Measurements from ENCODE around the gene SERPINB4.

SERPINB4 gene

DNA sequence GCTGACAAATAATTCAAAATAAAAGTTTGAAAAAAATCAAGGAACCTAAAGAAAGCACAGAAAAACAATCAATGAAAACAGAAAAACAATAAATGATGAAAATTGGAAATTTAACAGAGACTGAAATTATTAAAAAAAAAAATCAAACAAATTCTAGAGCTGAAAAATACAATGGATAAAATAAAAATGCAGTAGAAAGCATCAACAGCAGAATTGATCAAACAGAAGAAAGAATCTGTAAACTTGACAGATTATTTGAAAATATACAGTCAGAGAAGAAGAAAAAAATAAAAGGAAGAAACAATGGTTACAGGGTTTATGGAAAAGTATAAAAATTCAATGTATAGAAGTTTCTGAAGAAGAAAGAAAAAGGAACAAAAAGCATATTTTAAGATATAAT, 16.2 kb downstream of the SERPINB4 start:
- no peak for DNase-seq (ENCODE audit: low read depth in 2 of 2)

GRCh38 chr18:63626431-63626830, 17.6 kb downstream of the SERPINB4 start:
- no peak for DNase-seq (ENCODE audit: low read depth in 2 of 2)

DNA sequence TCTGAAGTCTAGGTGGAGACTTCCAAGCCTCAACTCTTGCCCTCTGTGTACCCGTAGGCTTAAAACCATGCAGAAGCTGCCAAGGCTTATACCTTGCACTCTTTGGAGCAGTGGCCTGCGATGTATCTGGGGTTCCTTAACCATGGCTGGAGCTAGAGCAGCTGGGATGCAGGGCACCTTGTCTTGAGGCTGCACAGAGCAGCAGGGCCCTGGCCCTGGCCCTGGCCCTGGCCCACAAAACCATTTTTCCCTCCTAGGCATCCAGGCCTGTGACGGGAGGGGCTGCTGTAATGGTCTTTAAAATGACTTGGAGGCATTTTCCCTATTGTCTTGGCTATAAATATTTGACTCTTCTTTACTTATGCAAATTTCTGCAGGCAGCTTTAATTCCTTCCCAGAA, 19.2 kb downstream of the SERPINB4 start:
- no peak for DNase-seq (ENCODE audit: low read depth in 2 of 2)

DNA sequence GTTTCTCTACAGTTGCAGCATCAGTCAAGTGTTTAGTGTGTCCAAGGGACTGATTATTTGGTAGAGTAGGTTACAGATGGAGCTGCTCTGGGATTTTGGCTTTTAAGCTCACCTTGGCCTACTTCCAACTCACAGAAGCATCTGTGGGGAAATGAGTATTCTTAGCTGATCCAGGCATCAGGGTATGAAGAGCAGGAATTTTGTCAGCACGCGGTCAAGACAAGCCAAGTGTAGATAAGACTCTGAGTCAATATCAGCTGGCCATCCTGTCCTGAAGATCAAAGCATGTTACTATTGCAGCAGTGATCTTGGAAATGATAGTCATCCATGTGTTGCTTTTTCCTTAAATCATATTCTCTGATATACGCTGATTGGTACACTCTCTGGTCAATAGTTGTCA, 24.4 kb downstream of the SERPINB4 start:
- DNase-seq (ENCODE audit: low read depth in 2 of 2), result no peak

GRCh38 chr18:63617915-63618234, 26.2 kb downstream of the SERPINB4 start:
- DNase-seq (ENCODE audit: low read depth in 2 of 2), result no peak

GRCh38 chr18:63617049-63617914, 26.8 kb downstream of the SERPINB4 start:
- no peak for DNase-seq (ENCODE audit: low read depth in 2 of 2)

- no peak for DNase-seq (ENCODE audit: low read depth in 2 of 2)
Observed at GRCh38 chr18:63613420-63613819, 30.6 kb downstream of the SERPINB4 start.

DNA sequence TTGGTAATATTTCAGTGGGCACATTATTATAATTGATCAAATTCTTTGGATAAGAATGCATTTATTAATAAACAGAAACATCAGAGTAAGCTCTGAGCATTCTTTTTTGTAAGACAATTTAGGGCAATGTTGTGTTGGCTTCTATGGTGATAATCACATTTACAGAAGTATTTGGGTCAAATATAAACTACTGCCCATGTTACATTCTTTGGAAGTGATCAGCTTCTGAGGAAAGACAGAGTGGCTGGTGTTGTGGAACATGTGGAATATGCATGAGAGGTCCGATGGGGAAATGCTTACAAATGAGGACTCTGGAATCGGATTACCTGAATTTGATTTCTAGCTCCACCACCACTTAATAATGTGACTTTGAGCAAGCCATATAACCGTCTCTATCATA, 37.5 kb downstream of the SERPINB4 start:
- DNase-seq (ENCODE audit: low read depth in 2 of 2), result no peak

DNA sequence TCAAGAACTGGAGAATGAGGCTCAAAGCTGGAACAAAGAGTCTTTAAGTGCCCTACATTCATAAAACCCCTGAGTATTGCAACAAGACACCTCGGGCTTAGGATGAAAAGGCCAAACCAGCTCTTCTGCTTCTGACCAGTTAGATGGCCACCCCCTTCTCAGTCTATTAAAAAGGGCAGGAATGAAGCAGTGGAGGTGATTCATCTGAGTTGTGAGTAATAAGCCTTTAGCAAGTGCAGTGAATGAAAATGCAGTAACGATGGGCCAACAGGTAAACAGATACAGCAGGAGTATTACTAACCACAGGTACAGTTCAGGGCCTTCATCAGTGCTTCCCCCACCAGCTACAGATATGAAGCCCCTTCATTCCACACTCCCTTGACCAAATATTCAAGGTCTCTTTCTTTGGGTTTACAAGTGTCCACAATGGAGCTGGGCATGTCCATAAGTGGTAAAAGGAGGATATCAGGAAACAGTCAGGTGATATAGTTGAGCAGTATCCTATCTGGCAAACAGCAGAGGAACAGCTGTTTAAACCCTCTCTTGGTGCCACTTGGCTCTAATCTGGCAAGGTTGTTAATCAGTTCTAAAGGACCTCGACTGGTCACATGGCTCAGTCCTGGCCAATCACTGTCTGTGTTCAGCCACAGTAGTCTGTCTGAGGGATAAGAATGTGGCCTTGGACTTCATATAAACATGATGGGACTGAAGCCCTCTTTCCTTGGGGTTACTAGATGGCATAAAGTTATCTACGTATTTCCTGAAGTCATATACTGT, 39.1 kb downstream of the SERPINB4 start:
- DNase-seq (ENCODE audit: low read depth in 2 of 2), result no peak

DNA sequence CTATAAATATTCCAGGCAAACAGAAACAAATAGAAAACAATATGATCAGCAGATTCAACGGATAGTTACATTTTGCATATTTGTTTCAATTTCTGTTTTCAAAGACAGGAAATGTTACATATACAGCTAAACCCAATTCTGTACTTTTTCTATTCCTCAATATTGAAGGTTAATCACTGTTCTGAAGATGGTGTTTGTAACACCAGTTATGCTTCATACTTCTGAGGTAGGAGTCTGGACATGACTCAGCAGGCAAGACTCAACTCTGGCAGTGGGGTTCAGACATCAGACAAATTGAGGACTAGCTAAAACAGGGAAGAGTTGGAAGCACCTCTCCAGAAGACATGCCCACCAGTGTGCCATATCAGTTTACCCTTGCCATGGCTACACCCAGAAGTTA, 40.3 kb downstream of the SERPINB4 start:
- DNase-seq (ENCODE audit: low read depth in 2 of 2), result no peak

- DNase-seq (ENCODE audit: low read depth in 2 of 2), result no peak
Observed at GRCh38 chr18:63603355-63603754, 40.7 kb downstream of the SERPINB4 start.

DNA sequence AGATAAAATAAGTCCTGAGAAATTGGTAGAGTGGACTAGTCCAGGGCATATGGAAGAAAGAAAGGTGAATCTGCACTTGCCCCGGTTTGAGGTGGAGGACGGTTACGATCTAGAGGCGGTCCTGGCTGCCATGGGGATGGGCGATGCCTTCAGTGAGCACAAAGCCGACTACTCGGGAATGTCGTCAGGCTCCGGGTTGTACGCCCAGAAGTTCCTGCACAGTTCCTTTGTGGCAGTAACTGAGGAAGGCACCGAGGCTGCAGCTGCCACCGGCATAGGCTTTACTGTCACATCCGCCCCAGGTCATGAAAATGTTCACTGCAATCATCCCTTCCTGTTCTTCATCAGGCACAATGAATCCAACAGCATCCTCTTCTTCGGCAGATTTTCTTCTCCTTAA, 47.1 kb downstream of the SERPINB4 start:
- no peak for DNase-seq (ENCODE audit: low read depth in 2 of 2)

GRCh38 chr18:63592471-63592870, 51.6 kb downstream of the SERPINB4 start:
- DNase-seq (ENCODE audit: low read depth in 2 of 2), result no peak

DNA sequence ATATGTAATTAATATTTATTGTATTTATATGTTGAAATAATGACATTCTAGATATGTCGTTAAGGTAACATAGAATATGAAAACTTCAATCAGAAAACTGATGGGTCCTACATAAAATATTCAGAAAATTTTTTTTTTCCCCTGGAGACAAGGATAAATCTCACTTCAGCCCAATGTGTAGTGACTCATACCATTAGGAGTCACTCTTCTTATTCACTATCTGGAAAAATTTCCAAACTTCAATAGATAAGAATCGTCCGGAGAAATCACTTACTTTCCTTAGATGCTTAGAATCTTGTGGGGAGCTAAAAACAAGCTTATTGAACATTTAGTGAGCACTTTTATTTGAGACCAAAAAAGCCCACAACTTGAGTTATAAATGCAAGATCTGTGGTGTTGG, 52.3 kb downstream of the SERPINB4 start:
- no peak for DNase-seq (ENCODE audit: low read depth in 2 of 2)

GRCh38 chr18:63590966-63591695, 52.9 kb downstream of the SERPINB4 start:
- DNase-seq (ENCODE audit: low read depth in 2 of 2), result no peak

- DNase-seq (ENCODE audit: low read depth in 2 of 2), result no peak
Observed at GRCh38 chr18:63590373-63590772, 53.7 kb downstream of the SERPINB4 start.

DNA sequence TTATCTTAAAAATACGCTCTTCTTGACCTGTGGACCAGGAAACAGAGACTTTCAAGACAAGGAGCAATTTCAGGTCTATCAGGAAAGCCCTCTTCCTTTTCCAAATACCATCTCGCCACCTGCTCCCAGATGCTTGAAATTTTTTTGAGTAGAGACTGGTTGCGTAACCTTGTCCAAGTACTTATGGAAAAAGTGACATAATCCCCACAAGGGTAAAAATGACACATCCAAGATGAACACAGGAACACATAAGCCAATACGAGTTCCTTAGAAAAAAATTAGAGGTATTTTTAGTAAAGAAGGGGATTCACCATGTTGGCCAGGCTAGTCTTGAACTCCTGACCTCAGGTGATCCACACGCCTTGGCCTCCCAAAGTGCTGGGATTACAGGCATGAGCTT, 55.1 kb downstream of the SERPINB4 start:
- no peak for DNase-seq (ENCODE audit: low read depth in 2 of 2)
